ENCODE results near the gene RHBDL2.
"Not testable (repeated sequence)": the region's sequence is repeated elsewhere in the genome, so short reads cannot be mapped to it uniquely, and the experiment has no call there.

RHBDL2 gene

GRCh38 chr1:38875811-38876210 is 65.8 kb downstream of the RHBDL2 start:
- no peak for DNase-seq (ENCODE audit: low spot score)

- DNase-seq (ENCODE audit: low spot score) = peak; percentile 93
These were observed 68.3 kb downstream of the RHBDL2 start, which contains the start of gene MYCBP for GRCh38 chr1:38873027-38873969. TSS of gene MYCBP (minus strand) at chr1:38873348. CDS start at chr1:38873305, 43 bp downstream.

- DNase-seq (ENCODE audit: low spot score) = no peak
These were observed 69.1 kb downstream of the RHBDL2 start for GRCh38 chr1:38872401-38873026.

- DNase-seq (ENCODE audit: low spot score) = no peak
These were observed 70.6 kb downstream of the RHBDL2 start for GRCh38 chr1:38870996-38871395.

GRCh38 chr1:38867208-38867607 is 74.4 kb downstream of the RHBDL2 start:
- DNase-seq (ENCODE audit: low spot score) = no peak

GRCh38 chr1:38865112-38865715 is 76.4 kb downstream of the RHBDL2 start:
- DNase-seq (ENCODE audit: low spot score) = no peak

- no peak for DNase-seq (ENCODE audit: low spot score)
These were observed 81.2 kb downstream of the RHBDL2 start for GRCh38 chr1:38860454-38860795.

GRCh38 chr1:38859561-38860453 is 81.8 kb downstream of the RHBDL2 start, which contains the start of gene RRAGC:
TSS of gene RRAGC (minus strand) at chr1:38859772. CDS start at chr1:38859646, 126 bp downstream.
- peak; percentile 97 for DNase-seq (ENCODE audit: low spot score)

GRCh38 chr1:38858833-38859560 is 82.6 kb downstream of the RHBDL2 start:
- DNase-seq (ENCODE audit: low spot score) = peak; percentile 37

- DNase-seq (ENCODE audit: low spot score) = no peak
These were observed 88.8 kb downstream of the RHBDL2 start for GRCh38 chr1:38852780-38853179.

- DNase-seq (ENCODE audit: low spot score) = no peak
These were observed 93.6 kb downstream of the RHBDL2 start for GRCh38 chr1:38848071-38848470.

GRCh38 chr1:38846210-38846609 is 95.4 kb downstream of the RHBDL2 start:
- no peak for DNase-seq (ENCODE audit: low spot score)

- not testable (repeated sequence) for DNase-seq (ENCODE audit: low spot score)
These were observed 96.5 kb downstream of the RHBDL2 start for GRCh38 chr1:38845088-38845487.

- no peak for DNase-seq (ENCODE audit: low spot score)
These were observed 101.3 kb downstream of the RHBDL2 start for GRCh38 chr1:38840281-38840680.

- DNase-seq (ENCODE audit: low spot score) = no peak
These were observed 102.3 kb downstream of the RHBDL2 start for GRCh38 chr1:38839363-38839762.

GRCh38 chr1:38836316-38836715 is 105.3 kb downstream of the RHBDL2 start:
- DNase-seq (ENCODE audit: low spot score) = not testable (repeated sequence)

Data from HuH-7.5 (cell line).